Liver (tissue), 9 donors: ENCODE results near the gene FLNB. TPM values are rescaled to one million over a fixed set of nuclear protein-coding genes. Genes with fewer than 3 reads are reported as not detected.

ENCODE experiments used
- DNase-seq: peaks from one replicate; pipeline ENCODE4 v3.0.0-alpha.2; 2017; ENCODE audit warnings: low spot score
- H3K27ac ChIP-seq, 2 donors: one replicate each; pipeline ENCODE4 v1.7.0; 2013; ENCODE audit warnings: inconsistent platforms in 2 of 2, low read length in 2 of 2, control low read depth in 1 of 2, low read depth in 1 of 2, mild to moderate bottlenecking in 1 of 2
- H3K27me3 ChIP-seq, 4 donors: one replicate each; pipeline versions ENCODE4 v1.6.1 to v1.7.0; 2013; ENCODE audit warnings: low read length in 3 of 4, inconsistent platforms in 1 of 4, mild to moderate bottlenecking in 1 of 4, moderate library complexity in 1 of 4; ENCODE audit not compliant: control insufficient read depth in 4 of 4, insufficient read depth in 4 of 4
- H3K36me3 ChIP-seq, 4 donors: one replicate each; pipeline versions ENCODE4 v1.6.1 to v1.7.0; 2013; ENCODE audit warnings: low read length in 3 of 4, mild to moderate bottlenecking in 3 of 4, low read depth in 1 of 4, moderate library complexity in 1 of 4; ENCODE audit not compliant: control insufficient read depth in 4 of 4, insufficient read depth in 3 of 4
- H3K4me1 ChIP-seq, 4 donors: one replicate each; pipeline versions ENCODE4 v1.6.1 to v1.7.0; 2013; ENCODE audit warnings: low read length in 3 of 4, mild to moderate bottlenecking in 3 of 4, moderate library complexity in 1 of 4; ENCODE audit not compliant: control insufficient read depth in 4 of 4, insufficient read depth in 4 of 4
- H3K4me3 ChIP-seq, 3 donors: one replicate each; pipeline versions ENCODE4 v1.6.1 to v1.7.0; 2013; ENCODE audit warnings: low read length in 3 of 3, control low read depth in 1 of 3, low read depth in 1 of 3, mild to moderate bottlenecking in 1 of 3
- H3K9ac ChIP-seq, 2 donors: one replicate each; pipeline ENCODE4 v1.7.0; 2013; ENCODE audit warnings: low read length in 2 of 2, mild to moderate bottlenecking in 2 of 2, moderate library complexity in 2 of 2, control low read depth in 1 of 2, low read depth in 1 of 2
- H3K9me3 ChIP-seq, 4 donors: one replicate each; pipeline versions ENCODE4 v1.6.1 to v1.7.0; 2013; ENCODE audit warnings: low read length in 3 of 4; ENCODE audit not compliant: control insufficient read depth in 4 of 4
- EGR1 ChIP-seq, 2 donors: IDR thresholded peaks; 2 replicates each; pipeline ENCODE4 v1.6.1; 2016 to 2018; ENCODE audit warnings: antibody characterized with exemption in 2 of 2, low read depth in 2 of 2
- FOXA1 ChIP-seq: IDR thresholded peaks from 2 replicates; pipeline ENCODE4 v1.6.1; 2016; ENCODE audit warnings: antibody characterized with exemption
- FOXA2 ChIP-seq: IDR thresholded peaks from 2 replicates; pipeline ENCODE4 v1.6.1; 2016; ENCODE audit warnings: antibody characterized with exemption
- GABPA ChIP-seq, 2 donors: IDR thresholded peaks in 1 of 2; conservative IDR thresholded peaks in 1 of 2; 2 replicates each; pipeline ENCODE4 v1.6.1; 2016; ENCODE audit warnings: antibody characterized with exemption in 2 of 2, mild to moderate bottlenecking in 1 of 2, moderate library complexity in 1 of 2
- HNF4A ChIP-seq, 2 donors: conservative IDR thresholded peaks; 2 replicates each; pipeline ENCODE4 v1.6.1; 2016; ENCODE audit warnings: antibody characterized with exemption in 2 of 2, mild to moderate bottlenecking in 2 of 2
- HNF4G ChIP-seq: IDR thresholded peaks from 2 replicates; pipeline ENCODE4 v1.6.1; 2016; ENCODE audit warnings: antibody characterized with exemption
- JUND ChIP-seq, 2 donors: IDR thresholded peaks; 2 replicates each; pipeline ENCODE4 v1.6.1; 2016; ENCODE audit warnings: antibody characterized with exemption in 2 of 2
- MAX ChIP-seq: IDR thresholded peaks from 2 replicates; pipeline ENCODE4 v1.6.1; 2016; ENCODE audit warnings: antibody characterized with exemption
- NR2F2 ChIP-seq: IDR thresholded peaks from 2 replicates; pipeline ENCODE4 v1.6.1; 2016; ENCODE audit warnings: antibody characterized with exemption
- RAD21 ChIP-seq, 2 donors: IDR thresholded peaks; 2 replicates each; pipeline ENCODE4 v1.6.1; 2016; ENCODE audit warnings: antibody characterized with exemption in 2 of 2, mild to moderate bottlenecking in 2 of 2
- REST ChIP-seq: IDR thresholded peaks from 2 replicates; pipeline ENCODE4 v1.6.1; 2016; ENCODE audit warnings: antibody characterized with exemption, mild to moderate bottlenecking
- RXRA ChIP-seq, 2 donors: IDR thresholded peaks; 2 replicates each; pipeline ENCODE4 v1.6.1; 2017 to 2018; ENCODE audit warnings: antibody characterized with exemption in 2 of 2, mild to moderate bottlenecking in 1 of 2
- TAF1 ChIP-seq: conservative IDR thresholded peaks from 2 replicates; pipeline ENCODE4 v1.6.1; 2016; ENCODE audit warnings: antibody characterized with exemption, mild to moderate bottlenecking
- YY1 ChIP-seq: IDR thresholded peaks from 2 replicates; pipeline ENCODE4 v1.6.1; 2016; ENCODE audit warnings: antibody characterized with exemption, mild to moderate bottlenecking
- WGBS: extraction: QIAGEN DNeasy Blood & Tissue Kit; methylation state at CpG from one replicate; pipeline ENCODE4 v1.1.7; 2013; 5-methylcytosine and 5-hydroxymethylcytosine counted together
- polyA plus RNA-seq, 2 donors: library from polyadenylated mRNA; stranded (reverse) in 1 of 2; unstranded in 1 of 2; fragments of 200-250 nt in 1 of 2; fragments of >200 nt in 1 of 2; fragmentation: Nextera tagmentation in 1 of 2; extraction: Ambion mirVana in 1 of 2; gene quantifications; one replicate each; pipeline versions ENCODE4 v1.2.1 to v1.2.3, GENCODE V29; 2013 to 2015
- total RNA-seq, 2 donors: library from RNA; depleted of rRNA; stranded (reverse); fragments of >200 nt; gene quantifications; one replicate each; pipeline ENCODE4 v1.2.3, GENCODE V29; 2014
- TF ChIP-seq, protein P1 (sequence below): fragments of 150-350 bp; IDR thresholded peaks from 2 replicates; pipeline ENCODE4 v1.5.1; 2017; ENCODE audit warnings: improper control_type of control experiment, low read depth, low read length; ENCODE audit not compliant: missing input control
- TF ChIP-seq, protein P2 (sequence below): IDR thresholded peaks from 2 replicates; pipeline ENCODE4 v1.6.1; 2016; ENCODE audit warnings: antibody characterized with exemption
- TF ChIP-seq, protein P3 (sequence below): IDR thresholded peaks from 2 replicates; pipeline ENCODE4 v1.6.1; 2016; ENCODE audit warnings: antibody characterized with exemption
- donor health status: healthy.
- donor health status: healthy.
- donor health status: healthy.
- donor health status: healthy.
- donor health status: healthy.

Gene FLNB
- total and polyA plus RNA-seq, 4 donors = 22.9 to 124 (median 44.3) TPM

DNA sequence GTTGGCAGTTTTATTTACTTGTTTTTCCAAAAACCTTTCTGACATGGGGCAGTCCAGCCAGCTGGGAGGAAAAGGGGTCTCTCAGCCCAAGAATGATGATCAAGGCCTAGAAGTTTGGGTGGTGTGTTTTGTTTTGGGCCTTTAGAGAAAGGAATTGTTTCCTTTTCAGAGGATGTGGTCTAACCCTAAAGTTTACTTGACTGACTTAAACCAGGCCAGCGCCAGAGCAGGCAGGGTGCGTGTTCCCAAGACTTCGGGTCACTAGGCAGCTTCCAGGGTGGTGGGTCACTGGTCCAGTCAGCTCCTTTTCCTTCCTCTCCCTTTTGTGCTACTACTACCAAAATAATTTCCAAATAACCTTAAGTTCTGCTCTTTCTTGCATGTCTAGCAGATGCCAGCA is 4.9 kb downstream of the FLNB start:
- H3K27ac ChIP-seq = peak overlapping the region; percentile 32 to 51
- no peak overlapping the region for H3K4me3 ChIP-seq

DNA sequence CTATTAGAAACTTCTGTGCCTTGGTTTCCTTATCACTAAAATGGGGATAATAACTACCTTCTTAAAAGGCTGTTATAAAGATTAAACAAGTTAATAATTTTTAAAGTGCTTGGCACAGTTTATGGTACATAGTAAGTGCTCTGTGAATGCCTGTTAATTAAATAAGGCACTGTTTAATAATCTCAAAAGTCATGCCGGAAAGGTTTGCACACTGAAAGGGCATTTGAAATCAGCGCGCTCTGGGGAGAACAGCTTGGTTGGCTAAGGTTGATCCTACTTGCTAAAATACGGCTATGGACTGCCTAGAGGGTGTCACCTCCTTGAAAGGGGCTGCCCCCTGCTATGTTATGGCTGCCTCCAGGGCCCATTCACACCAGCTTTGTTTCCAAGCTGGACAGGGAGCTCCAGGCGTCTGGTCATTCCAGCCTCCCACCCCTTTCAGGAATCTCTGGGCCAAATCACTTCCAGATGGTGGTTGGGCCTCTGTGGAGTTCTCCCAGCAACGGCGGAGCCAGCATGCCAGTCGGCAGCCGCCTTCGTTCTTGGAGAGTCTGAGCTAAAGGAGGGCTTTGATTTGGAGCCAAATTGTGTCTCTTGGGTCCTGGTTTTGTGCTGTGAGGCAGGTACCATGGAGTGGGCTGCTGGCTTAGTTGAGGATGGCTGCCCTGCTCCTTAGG is 5.9 kb downstream of the FLNB start:
- H3K27me3 ChIP-seq = no peaks in the 10 kb centered on the region
- no peak for DNase-seq
- no peak overlapping the region for H3K9ac ChIP-seq
- H3K9me3 ChIP-seq = no peaks in the 10 kb centered on the region
- no peaks in the 10 kb centered on the region for H3K36me3 ChIP-seq
- no peak overlapping the region for H3K4me3 ChIP-seq
- WGBS = 74% methylated on average over 10 of the region's 10 CpGs
- no peak for TF ChIP-seq NR2F2
- no peak for TF ChIP-seq TAF1
- no peak for TF ChIP-seq HNF4G
- no peak for TF ChIP-seq YY1
- no peak for TF ChIP-seq REST
- no peak for TF ChIP-seq EGR1 (IDR thresholded peaks at IDR 0.05; ENCODE audit: low read depth in 2 of 2)
- TF ChIP-seq FOXA2 = no peak
- TF ChIP-seq, protein P1, sequence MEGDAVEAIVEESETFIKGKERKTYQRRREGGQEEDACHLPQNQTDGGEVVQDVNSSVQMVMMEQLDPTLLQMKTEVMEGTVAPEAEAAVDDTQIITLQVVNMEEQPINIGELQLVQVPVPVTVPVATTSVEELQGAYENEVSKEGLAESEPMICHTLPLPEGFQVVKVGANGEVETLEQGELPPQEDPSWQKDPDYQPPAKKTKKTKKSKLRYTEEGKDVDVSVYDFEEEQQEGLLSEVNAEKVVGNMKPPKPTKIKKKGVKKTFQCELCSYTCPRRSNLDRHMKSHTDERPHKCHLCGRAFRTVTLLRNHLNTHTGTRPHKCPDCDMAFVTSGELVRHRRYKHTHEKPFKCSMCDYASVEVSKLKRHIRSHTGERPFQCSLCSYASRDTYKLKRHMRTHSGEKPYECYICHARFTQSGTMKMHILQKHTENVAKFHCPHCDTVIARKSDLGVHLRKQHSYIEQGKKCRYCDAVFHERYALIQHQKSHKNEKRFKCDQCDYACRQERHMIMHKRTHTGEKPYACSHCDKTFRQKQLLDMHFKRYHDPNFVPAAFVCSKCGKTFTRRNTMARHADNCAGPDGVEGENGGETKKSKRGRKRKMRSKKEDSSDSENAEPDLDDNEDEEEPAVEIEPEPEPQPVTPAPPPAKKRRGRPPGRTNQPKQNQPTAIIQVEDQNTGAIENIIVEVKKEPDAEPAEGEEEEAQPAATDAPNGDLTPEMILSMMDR = no peak
- TF ChIP-seq, protein P2, sequence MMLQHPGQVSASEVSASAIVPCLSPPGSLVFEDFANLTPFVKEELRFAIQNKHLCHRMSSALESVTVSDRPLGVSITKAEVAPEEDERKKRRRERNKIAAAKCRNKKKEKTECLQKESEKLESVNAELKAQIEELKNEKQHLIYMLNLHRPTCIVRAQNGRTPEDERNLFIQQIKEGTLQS = no peak
- no peak for TF ChIP-seq JUND (IDR thresholded peaks at IDR 0.05)
- no peak for TF ChIP-seq HNF4A (conservative IDR thresholded peaks at IDR 0.05)
- no peak for TF ChIP-seq FOXA1
- TF ChIP-seq RXRA (IDR thresholded peaks at IDR 0.05) = no peak
- no peak for TF ChIP-seq GABPA (IDR thresholded peaks at IDR 0.05 in 1 of 2, conservative IDR thresholded peaks at IDR 0.05 in 1 of 2)
- TF ChIP-seq, protein P3, sequence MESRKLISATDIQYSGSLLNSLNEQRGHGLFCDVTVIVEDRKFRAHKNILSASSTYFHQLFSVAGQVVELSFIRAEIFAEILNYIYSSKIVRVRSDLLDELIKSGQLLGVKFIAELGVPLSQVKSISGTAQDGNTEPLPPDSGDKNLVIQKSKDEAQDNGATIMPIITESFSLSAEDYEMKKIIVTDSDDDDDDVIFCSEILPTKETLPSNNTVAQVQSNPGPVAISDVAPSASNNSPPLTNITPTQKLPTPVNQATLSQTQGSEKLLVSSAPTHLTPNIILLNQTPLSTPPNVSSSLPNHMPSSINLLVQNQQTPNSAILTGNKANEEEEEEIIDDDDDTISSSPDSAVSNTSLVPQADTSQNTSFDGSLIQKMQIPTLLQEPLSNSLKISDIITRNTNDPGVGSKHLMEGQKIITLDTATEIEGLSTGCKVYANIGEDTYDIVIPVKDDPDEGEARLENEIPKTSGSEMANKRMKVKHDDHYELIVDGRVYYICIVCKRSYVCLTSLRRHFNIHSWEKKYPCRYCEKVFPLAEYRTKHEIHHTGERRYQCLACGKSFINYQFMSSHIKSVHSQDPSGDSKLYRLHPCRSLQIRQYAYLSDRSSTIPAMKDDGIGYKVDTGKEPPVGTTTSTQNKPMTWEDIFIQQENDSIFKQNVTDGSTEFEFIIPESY = no peak
- TF ChIP-seq RAD21 (IDR thresholded peaks at IDR 0.05) = no peak
- no peak for TF ChIP-seq MAX
- peak overlapping the region; percentile 16 to 18 for H3K27ac ChIP-seq
- peaks cover 10 to 74% (median 57%) of the 10 kb centered on the region in 4 donors for H3K4me1 ChIP-seq

More for the DNA sequence above, 4.9 kb downstream of the FLNB start:
- peaks cover 10 to 78% (median 53%) of the 10 kb centered on the region in 4 donors for H3K4me1 ChIP-seq
- H3K9me3 ChIP-seq = no peaks in the 10 kb centered on the region
- no peak for TF ChIP-seq HNF4A (conservative IDR thresholded peaks at IDR 0.05)
- peak; percentile 83 for TF ChIP-seq NR2F2
- no peak overlapping the region for H3K9ac ChIP-seq
- no peak for DNase-seq
- no peaks in the 10 kb centered on the region for H3K36me3 ChIP-seq
- H3K27me3 ChIP-seq = no peaks in the 10 kb centered on the region
- WGBS = 58% methylated on average over 3 of the region's 3 CpGs
